Lower lobe of right lung (tissue), 2 donors: Measurements from ENCODE around the gene RPGR. TPM values are rescaled to one million over a fixed set of nuclear protein-coding genes. Genes with fewer than 3 reads are reported as not detected.

Source experiments
- ATAC-seq, 2 donors: fragments of 200-7000 bp; cut with Tn5 transposase; one replicate each; pipeline ENCODE4 v1.9.1; 2020 to 2022; ENCODE audit warnings: mild to moderate bottlenecking in 2 of 2, moderate library complexity in 2 of 2
- DNase-seq: peaks from one replicate; pipeline ENCODE4 v3.0.0-alpha.2; 2020
- H3K27ac ChIP-seq: fragments of 200-600 bp; one replicate; pipeline ENCODE4 v1.8.0; 2022
- H3K27me3 ChIP-seq: fragments of 200-600 bp; one replicate; pipeline ENCODE4 v1.8.0; 2022; ENCODE audit warnings: low read depth
- H3K36me3 ChIP-seq: fragments of 200-600 bp; one replicate; pipeline ENCODE4 v1.8.0; 2022; ENCODE audit warnings: mild to moderate bottlenecking
- H3K4me1 ChIP-seq: fragments of 200-600 bp; one replicate; pipeline ENCODE4 v1.8.0; 2022
- H3K4me3 ChIP-seq: fragments of 200-600 bp; one replicate; pipeline ENCODE4 v1.8.0; 2022; ENCODE audit warnings: mild to moderate bottlenecking
- H3K9me3 ChIP-seq: fragments of 200-600 bp; one replicate; pipeline ENCODE4 v1.8.0; 2022
- intact Hi-C: fragments of 100-400 bp; cut with DNase I; formaldehyde crosslinking; loops from one replicate; pipeline ENCODE4 v1.11.0; 2022
- total RNA-seq: library from RNA; stranded (reverse); fragmentation: NEBNext Ultra II Directional; extraction: Animal tissue kit (Norgen Biotek cat#: 25700); gene quantifications from one replicate; pipeline ENCODE4 v1.2.1, GENCODE V29; 2021
- TF ChIP-seq, protein P1 (sequence below): fragments of 200-600 bp; IDR thresholded peaks from one replicate; pipeline ENCODE4 v1.8.0; 2022; ENCODE audit warnings: antibody characterized with exemption, mild to moderate bottlenecking
- donor health status: DM: no; HTN: yes; CAD: no; lungs with severe emphysema.

Gene RPGR
- total RNA-seq, 1 donor from 2014 or later = 15.2 TPM

DNA sequence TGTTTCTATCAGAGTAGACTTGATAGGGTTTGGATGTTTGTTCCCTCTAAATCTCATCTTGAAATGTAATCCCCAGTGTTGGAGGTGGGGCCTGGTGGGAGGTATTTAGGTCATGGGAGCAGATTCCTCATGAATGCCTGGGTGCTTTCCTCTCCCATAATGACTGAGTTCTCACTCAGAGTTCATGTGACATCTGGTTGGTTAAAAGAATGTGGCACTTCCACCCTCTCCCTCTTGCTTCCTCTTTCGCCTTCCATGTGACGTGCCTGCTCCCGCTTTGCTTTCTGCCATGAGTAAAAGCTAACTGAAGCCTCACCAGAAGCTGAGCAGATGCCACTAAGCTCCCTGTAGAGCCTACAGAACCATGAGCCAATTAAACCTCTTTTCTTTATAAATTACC is 59.3 kb downstream of the RPGR start:
- H3K27ac ChIP-seq = no peak overlapping the region
- H3K36me3 ChIP-seq = no peaks in the 10 kb centered on the region
- intact Hi-C loops = no loop called here
- H3K4me1 ChIP-seq = no peaks in the 10 kb centered on the region
- no peak for DNase-seq
- ATAC-seq = no peak
- no peak overlapping the region for H3K4me3 ChIP-seq
- TF ChIP-seq, protein P1, sequence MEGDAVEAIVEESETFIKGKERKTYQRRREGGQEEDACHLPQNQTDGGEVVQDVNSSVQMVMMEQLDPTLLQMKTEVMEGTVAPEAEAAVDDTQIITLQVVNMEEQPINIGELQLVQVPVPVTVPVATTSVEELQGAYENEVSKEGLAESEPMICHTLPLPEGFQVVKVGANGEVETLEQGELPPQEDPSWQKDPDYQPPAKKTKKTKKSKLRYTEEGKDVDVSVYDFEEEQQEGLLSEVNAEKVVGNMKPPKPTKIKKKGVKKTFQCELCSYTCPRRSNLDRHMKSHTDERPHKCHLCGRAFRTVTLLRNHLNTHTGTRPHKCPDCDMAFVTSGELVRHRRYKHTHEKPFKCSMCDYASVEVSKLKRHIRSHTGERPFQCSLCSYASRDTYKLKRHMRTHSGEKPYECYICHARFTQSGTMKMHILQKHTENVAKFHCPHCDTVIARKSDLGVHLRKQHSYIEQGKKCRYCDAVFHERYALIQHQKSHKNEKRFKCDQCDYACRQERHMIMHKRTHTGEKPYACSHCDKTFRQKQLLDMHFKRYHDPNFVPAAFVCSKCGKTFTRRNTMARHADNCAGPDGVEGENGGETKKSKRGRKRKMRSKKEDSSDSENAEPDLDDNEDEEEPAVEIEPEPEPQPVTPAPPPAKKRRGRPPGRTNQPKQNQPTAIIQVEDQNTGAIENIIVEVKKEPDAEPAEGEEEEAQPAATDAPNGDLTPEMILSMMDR = no peak
- H3K9me3 ChIP-seq = no peaks in the 10 kb centered on the region
- no peaks in the 10 kb centered on the region for H3K27me3 ChIP-seq

DNA sequence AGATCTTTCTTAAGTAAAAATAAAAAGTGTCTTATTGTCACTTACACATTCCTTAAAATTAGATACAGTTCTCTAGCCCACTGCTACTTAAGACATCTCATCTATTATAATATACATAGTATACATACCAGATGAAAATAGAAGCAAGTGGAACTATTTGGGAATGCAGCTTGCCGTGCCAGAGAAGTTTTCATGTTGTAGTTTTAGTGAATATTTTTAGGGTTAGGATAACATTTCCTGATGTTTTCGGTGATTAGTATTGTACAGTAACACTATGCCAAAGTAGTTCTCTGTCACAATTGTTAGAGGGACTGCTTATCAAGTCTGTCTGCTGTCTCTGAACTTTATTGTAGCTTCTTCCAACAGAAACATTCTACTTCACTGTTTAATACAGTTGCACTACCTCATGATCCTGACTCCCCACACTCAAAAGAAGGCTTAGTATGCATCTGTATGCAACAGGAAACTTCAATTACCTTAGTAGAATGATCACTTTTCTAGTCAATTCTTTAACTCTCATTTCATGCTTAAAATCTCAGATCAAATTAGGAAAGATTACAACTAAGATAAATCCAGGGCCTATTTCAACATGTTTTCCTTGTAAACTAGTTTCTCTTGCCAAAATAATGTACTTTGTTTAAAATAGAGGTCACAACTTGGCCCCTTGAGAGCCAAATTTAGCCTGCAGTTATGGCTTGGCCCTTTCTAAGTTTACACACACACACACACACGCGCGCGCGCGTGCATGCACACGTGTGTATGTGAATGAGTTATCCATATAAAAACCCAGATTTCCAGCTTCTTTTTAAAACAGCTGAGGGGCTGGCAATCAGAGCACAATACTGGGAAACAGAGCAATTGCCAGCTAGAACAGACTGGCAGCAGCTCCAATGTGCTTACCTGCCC is 64.3 kb downstream of the RPGR start:
- no peak for ATAC-seq

DNA sequence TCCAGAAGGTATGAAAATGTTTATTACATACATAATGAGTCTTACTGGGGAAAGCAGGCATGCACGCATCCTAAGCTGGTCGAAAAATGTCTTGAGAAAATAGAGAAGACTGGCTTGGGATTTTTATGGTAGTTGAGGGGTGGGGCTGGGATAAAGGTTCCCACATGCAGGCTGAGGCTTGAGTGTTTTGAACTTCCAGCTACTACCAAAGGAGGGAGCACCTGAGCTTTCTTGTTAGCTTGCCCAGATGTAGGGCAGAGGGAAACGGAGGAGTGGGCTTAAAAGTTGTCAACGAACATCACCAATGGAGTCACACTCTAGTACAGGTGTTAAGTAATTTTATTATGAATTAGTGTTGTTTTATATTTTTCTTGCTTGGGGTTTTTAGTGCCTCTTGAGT is 67.1 kb downstream of the RPGR start:
- intact Hi-C loops = no loop called here
- TF ChIP-seq, protein P1 = peak; percentile 22
- ATAC-seq (no peak), DNase-seq (no peak)
- Histone ChIP-seq H3K9me3 (no peaks in the 10 kb centered on the region), H3K36me3 (no peaks in the 10 kb centered on the region), H3K4me3 (no peak overlapping the region), H3K4me1 (no peaks in the 10 kb centered on the region), H3K27me3 (no peaks in the 10 kb centered on the region), H3K27ac (no peak overlapping the region)

More for the DNA sequence above, 64.3 kb downstream of the RPGR start:
- TF ChIP-seq, protein P1 = no peak
- Histone ChIP-seq H3K27me3 (no peaks in the 10 kb centered on the region), H3K4me3 (no peak overlapping the region), H3K9me3 (no peaks in the 10 kb centered on the region), H3K4me1 (no peaks in the 10 kb centered on the region), H3K27ac (no peak overlapping the region), H3K36me3 (no peaks in the 10 kb centered on the region)
- no peak for DNase-seq
- intact Hi-C loops = no loop called here

DNA sequence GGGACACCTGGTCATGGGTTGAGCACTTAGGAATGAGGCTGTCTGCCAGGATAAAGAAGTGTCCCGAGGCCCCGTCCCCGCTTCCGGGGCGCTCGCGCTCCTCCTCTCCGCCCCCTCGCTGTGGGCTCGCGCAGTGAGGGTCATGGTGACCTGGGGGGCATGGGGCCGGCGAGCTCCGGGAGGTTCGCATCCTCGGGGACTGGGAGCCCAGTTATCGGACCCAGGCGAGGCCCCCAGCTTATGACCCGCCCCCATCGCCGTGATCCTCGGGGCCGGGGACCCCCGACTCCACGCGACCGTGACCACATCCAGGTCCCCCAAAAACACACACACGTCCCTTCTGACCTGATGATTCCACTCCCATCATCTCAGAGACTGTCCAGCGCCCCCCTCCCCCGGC is 71.3 kb downstream of the RPGR start:
- Histone ChIP-seq H3K9me3 (no peaks in the 10 kb centered on the region), H3K4me3 (no peak overlapping the region), H3K36me3 (no peaks in the 10 kb centered on the region), H3K4me1 (no peaks in the 10 kb centered on the region), H3K27me3 (no peaks in the 10 kb centered on the region), H3K27ac (no peak overlapping the region)
- DNase-seq (no peak), ATAC-seq (no peak)
- intact Hi-C loops = no loop called here
- TF ChIP-seq, protein P1 = no peak

DNA sequence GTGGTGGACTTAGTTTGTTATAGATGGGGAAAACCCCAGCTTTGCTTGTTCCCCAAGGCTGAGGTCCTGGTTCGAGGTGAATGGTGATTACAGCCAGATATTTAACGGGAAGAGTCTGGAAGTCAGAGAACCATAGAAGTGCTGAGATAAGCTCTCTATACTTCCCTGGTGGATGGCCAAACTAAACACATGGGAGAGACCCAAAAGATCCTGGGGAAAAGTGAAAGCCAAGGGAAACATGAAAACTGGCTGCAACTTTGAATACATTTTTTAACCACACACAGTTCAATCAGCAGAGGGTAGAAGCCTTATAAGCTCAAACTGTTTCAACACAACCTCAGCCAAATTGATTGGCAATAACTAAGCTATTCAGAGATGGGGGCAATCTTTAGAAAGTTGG is 77.3 kb downstream of the RPGR start:
- H3K36me3 ChIP-seq = no peaks in the 10 kb centered on the region
- no peak for ATAC-seq
- TF ChIP-seq, protein P1 = no peak
- intact Hi-C loops = no loop called here
- H3K27ac ChIP-seq = no peak overlapping the region
- no peaks in the 10 kb centered on the region for H3K4me1 ChIP-seq
- no peaks in the 10 kb centered on the region for H3K9me3 ChIP-seq
- no peak for DNase-seq
- no peaks in the 10 kb centered on the region for H3K27me3 ChIP-seq
- H3K4me3 ChIP-seq = no peak overlapping the region
